MM.1S (cell line): Measurements from ENCODE around the gene TENT5C.

Source experiments
- DNase-seq: peaks from one replicate; pipeline ENCODE4 v3.0.0-alpha.2; 2015
- H2AFZ ChIP-seq: fragments of 300-600 bp; sonication (generic); 2 replicates; pipeline ENCODE4 v1.6.0; 2016; ENCODE audit warnings: antibody characterized with exemption, low read length
- H3F3A ChIP-seq: fragments of 300-600 bp; sonication (generic); 2 replicates; pipeline ENCODE4 v1.6.1; 2016; ENCODE audit warnings: mild to moderate bottlenecking, antibody characterized with exemption, low read length, moderate library complexity, mixed read lengths; ENCODE audit not compliant: insufficient read depth
- H3K27ac ChIP-seq: fragments of 300-600 bp; sonication (generic); 2 replicates; pipeline ENCODE4 v1.5.1; 2016; ENCODE audit warnings: mild to moderate bottlenecking, low read length
- H3K27me3 ChIP-seq: fragments of 300-600 bp; sonication (generic); replicated peaks from 2 replicates; pipeline ENCODE4 v1.6.0; 2016; ENCODE audit warnings: low read length; ENCODE audit not compliant: insufficient read depth
- H3K36me3 ChIP-seq: fragments of 300-600 bp; sonication (generic); replicated peaks from 2 replicates; pipeline ENCODE4 v1.6.1; 2016; ENCODE audit warnings: mild to moderate bottlenecking, low read length, mixed read lengths; ENCODE audit not compliant: insufficient read depth
- H3K4me1 ChIP-seq: fragments of 300-600 bp; sonication (generic); 2 replicates; pipeline ENCODE4 v1.6.1; 2016; ENCODE audit warnings: low read length, mixed read lengths
- H3K4me2 ChIP-seq: fragments of 300-600 bp; sonication (generic); 2 replicates; pipeline ENCODE4 v1.6.0; 2016; ENCODE audit warnings: low read depth, low read length
- H3K4me3 ChIP-seq: fragments of 300-600 bp; sonication (generic); 2 replicates; pipeline ENCODE4 v1.5.1; 2016; ENCODE audit warnings: low read length, mixed read lengths
- H3K79me2 ChIP-seq: fragments of 300-600 bp; sonication (generic); 2 replicates; pipeline ENCODE4 v1.6.1; 2016; ENCODE audit warnings: mixed run types, low read length, mixed read lengths
- H3K9ac ChIP-seq: fragments of 300-600 bp; sonication (generic); 2 replicates; pipeline ENCODE4 v1.6.1; 2016; ENCODE audit warnings: low read length, mixed read lengths
- H3K9me2 ChIP-seq: fragments of 300-600 bp; sonication (generic); replicated peaks from 2 replicates; pipeline ENCODE4 v1.6.1; 2016; ENCODE audit warnings: mild to moderate bottlenecking, low read length, mixed read lengths; ENCODE audit not compliant: insufficient read depth
- H3K9me3 ChIP-seq: fragments of 300-600 bp; sonication (generic); replicated peaks from 2 replicates; pipeline ENCODE4 v1.6.1; 2016; ENCODE audit warnings: mild to moderate bottlenecking, low read length, mixed read lengths; ENCODE audit not compliant: insufficient read depth
- H4K20me1 ChIP-seq: fragments of 300-600 bp; sonication (generic); 2 replicates; pipeline ENCODE4 v1.6.1; 2016; ENCODE audit warnings: mild to moderate bottlenecking, low read length, moderate library complexity, mixed read lengths; ENCODE audit not compliant: insufficient read depth
- EZH2 ChIP-seq: fragments of 300-600 bp; sonication (generic); optimal IDR thresholded peaks from 2 replicates; pipeline ENCODE3; 2017; ENCODE audit warnings: low read depth, mild to moderate bottlenecking, antibody characterized with exemption, low read length, mixed read lengths
- EZH2phosphoT487 ChIP-seq: fragments of 300-600 bp; sonication (generic); IDR thresholded peaks from 2 replicates; pipeline ENCODE4 v1.6.1; 2018; ENCODE audit warnings: antibody characterized with exemption, low read length
- TF ChIP-seq, protein P1 (sequence below): fragments of 300-600 bp; sonication (generic); IDR thresholded peaks from 2 replicates; pipeline ENCODE4 v1.5.1; 2016; ENCODE audit warnings: antibody characterized with exemption, low read length, mixed read lengths

The TENT5C gene

DNA sequence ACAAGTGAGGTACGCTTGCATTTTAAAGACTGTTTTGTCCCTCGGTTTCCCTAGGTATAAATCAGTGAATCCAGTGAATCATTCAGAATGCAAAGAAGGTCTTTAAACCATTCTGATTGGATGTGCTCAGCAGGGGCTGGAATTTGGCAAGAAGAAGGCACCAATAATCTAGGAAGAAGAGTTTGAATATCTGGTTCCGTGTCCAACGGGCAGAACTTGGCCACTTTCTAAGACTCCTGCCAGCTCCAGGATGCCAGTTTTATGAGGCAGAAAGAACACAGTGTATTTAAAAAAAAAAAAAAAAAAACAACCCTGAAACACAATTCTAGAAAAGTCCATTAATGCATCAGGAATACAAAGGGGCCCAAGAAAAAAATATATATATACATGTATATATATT lies 3.0 kb upstream of the TENT5C start:
- Histone ChIP-seq H4K20me1 (no peaks in the 10 kb centered on the region; the same call in 1 of the 2 replicates), H3K27ac (no peak overlapping the region), H3K9ac (no peak overlapping the region), H3K27me3 (no peaks in the 10 kb centered on the region), H3K9me3 (no peaks in the 10 kb centered on the region), H3K9me2 (no peaks in the 10 kb centered on the region), H3K4me1 (peaks cover 22% of the 10 kb centered on the region), H3K4me3 (no peak overlapping the region), H3F3A (peaks cover 32% of the 10 kb centered on the region), H3K79me2 (peaks cover 52% of the 10 kb centered on the region), H2AFZ (no peak overlapping the region), H3K36me3 (peaks cover 10% of the 10 kb centered on the region), H3K4me2 (no peak overlapping the region)
- TF ChIP-seq, protein P1, sequence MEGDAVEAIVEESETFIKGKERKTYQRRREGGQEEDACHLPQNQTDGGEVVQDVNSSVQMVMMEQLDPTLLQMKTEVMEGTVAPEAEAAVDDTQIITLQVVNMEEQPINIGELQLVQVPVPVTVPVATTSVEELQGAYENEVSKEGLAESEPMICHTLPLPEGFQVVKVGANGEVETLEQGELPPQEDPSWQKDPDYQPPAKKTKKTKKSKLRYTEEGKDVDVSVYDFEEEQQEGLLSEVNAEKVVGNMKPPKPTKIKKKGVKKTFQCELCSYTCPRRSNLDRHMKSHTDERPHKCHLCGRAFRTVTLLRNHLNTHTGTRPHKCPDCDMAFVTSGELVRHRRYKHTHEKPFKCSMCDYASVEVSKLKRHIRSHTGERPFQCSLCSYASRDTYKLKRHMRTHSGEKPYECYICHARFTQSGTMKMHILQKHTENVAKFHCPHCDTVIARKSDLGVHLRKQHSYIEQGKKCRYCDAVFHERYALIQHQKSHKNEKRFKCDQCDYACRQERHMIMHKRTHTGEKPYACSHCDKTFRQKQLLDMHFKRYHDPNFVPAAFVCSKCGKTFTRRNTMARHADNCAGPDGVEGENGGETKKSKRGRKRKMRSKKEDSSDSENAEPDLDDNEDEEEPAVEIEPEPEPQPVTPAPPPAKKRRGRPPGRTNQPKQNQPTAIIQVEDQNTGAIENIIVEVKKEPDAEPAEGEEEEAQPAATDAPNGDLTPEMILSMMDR, result no peak
- no peak for TF ChIP-seq EZH2
- no peak for TF ChIP-seq EZH2phosphoT487
- DNase-seq, result no peak

DNA sequence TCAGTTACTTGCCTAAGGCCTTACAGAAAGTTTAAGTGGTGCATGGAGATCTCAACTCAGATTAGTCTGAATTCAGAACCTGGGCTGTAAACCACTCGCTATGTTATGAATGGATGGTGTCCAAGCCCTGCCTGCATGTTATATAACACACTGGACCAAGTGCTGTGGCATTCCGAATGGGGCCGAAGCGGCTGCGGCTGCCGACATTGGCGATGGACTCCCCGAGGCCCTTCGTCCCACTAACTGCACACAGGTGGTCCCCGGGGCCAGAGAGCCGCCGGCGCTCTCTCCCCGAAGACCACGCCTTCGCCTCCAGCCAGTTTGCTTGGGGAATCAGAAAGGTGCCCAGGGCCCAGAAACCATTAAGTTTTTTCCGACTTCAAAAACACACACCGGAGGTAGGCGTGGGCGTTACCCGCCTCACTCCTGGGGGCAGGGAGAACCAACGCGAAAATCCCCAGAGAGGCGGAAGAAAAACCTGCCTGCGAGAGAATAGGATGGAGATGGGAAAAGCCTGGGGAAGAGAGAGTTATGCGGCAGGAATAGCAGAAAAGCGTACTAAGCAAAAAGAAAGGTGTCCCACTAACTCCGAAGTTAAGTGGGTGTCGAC lies 579 bp upstream of the TENT5C start:
- Histone ChIP-seq H3F3A (peaks cover 46% of the 10 kb centered on the region), H3K4me3 (peak overlapping the region; percentile 68), H3K27me3 (no peaks in the 10 kb centered on the region), H2AFZ (peak overlapping the region; percentile 27; the same call in 1 of the 2 replicates), H3K79me2 (peaks cover 75% of the 10 kb centered on the region), H4K20me1 (no peaks in the 10 kb centered on the region; the same call in 1 of the 2 replicates), H3K9ac (peak overlapping the region; percentile 84), H3K4me2 (peak overlapping the region; percentile 80), H3K9me3 (no peaks in the 10 kb centered on the region), H3K9me2 (no peaks in the 10 kb centered on the region), H3K4me1 (peaks cover 12% of the 10 kb centered on the region), H3K27ac (peak overlapping the region; percentile 77; the same call in 1 of the 2 replicates), H3K36me3 (peaks cover 18% of the 10 kb centered on the region)
- no peak for DNase-seq
- TF ChIP-seq, protein P1, result no peak
- no peak for TF ChIP-seq EZH2

DNA sequence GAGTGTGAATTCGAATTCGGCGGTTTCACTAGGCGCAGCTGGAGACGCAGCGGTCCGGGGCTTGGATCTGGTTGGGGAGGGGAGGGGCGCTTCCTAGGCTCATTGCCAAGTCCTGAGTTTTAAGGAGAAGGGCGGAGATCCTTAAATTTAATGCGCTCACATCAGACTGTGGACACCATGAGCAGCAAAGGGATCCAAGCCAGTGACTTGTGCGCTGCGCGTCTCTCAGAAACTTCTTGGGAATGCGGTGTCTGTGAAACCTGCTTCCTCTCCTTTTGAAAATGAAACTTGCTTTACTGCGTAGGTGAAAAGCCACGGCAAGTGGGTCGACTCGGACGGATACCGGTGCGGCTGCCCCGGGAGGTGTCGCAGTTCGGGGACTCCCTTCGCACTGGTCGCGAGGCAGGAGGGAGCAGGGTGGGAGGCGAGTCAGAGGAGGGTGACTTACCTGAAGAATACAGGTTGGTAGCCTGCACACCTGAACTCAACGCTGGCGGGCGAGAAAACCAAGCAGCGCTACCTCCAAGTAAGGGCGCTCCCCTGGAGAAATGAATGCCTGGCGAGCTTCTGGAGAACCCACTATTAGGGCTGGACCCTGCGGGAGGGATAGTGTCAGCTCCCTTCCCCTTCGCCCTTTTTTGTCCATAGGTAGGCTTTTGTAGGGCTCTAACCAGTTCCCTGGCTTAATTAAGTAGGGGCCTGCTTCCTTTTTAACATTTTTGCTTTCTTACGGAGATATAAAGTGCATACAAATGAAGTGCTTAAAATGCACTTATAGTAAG lies 992 bp downstream of the TENT5C start:
- peak overlapping the region; percentile 94 for H3K4me3 ChIP-seq
- peaks cover 59% of the 10 kb centered on the region for H3F3A ChIP-seq
- H3K9me3 ChIP-seq, result no peaks in the 10 kb centered on the region
- H3K27ac ChIP-seq, result peak overlapping the region; percentile 100
- H3K9ac ChIP-seq, result peak overlapping the region; percentile 100
- H4K20me1 ChIP-seq, result no peaks in the 10 kb centered on the region; the same call in 1 of the 2 replicates
- H3K36me3 ChIP-seq, result peaks cover 18% of the 10 kb centered on the region
- peaks cover 6% of the 10 kb centered on the region; the same call in 1 of the 2 replicates for H3K4me1 ChIP-seq
- peak overlapping the region; percentile 96; the same call in 1 of the 2 replicates for H3K4me2 ChIP-seq
- no peaks in the 10 kb centered on the region for H3K9me2 ChIP-seq
- DNase-seq, result peak; percentile 21
- H3K27me3 ChIP-seq, result no peaks in the 10 kb centered on the region
- H3K79me2 ChIP-seq, result peaks cover 79% of the 10 kb centered on the region
- no peak overlapping the region for H2AFZ ChIP-seq
- no peak for TF ChIP-seq EZH2
- TF ChIP-seq, protein P1, result no peak
- TF ChIP-seq EZH2phosphoT487, result no peak
